Activated T-helper 2 cell treated with anti-CD3 and anti-CD28 coated beads, Interferon-gamma antibody, Interleukin-2, Interleukin-4, amounts not matched to agents 10 μg/mL and 5 μg/mL and 100 μg/mL, durations not matched to agents 14 hours and 24 hours and 36 hours (primary cell): ENCODE data around the gene KCNG1. TPM values are rescaled to one million over a fixed set of nuclear protein-coding genes. Genes with fewer than 3 reads are reported as not detected.

Experiments used
- DNase-seq: peaks from one replicate; pipeline ENCODE4 v3.0.0; 2021; ENCODE audit warnings: low spot score
- H3K27ac Mint-ChIP-seq: one replicate; pipeline ENCODE4 v1.8.0; 2021; ENCODE audit warnings: mixed read lengths
- H3K27me3 Mint-ChIP-seq: one replicate; pipeline ENCODE4 v1.8.0; 2021; ENCODE audit warnings: low read depth, mixed read lengths
- H3K36me3 Mint-ChIP-seq: one replicate; pipeline ENCODE4 v1.8.0; 2021; ENCODE audit warnings: low read depth, mixed read lengths
- H3K4me1 Mint-ChIP-seq: one replicate; pipeline ENCODE4 v1.8.0; 2021; ENCODE audit warnings: low read depth, mixed read lengths
- H3K4me3 Mint-ChIP-seq: one replicate; pipeline ENCODE4 v1.8.0; 2021; ENCODE audit warnings: low read depth, mild to moderate bottlenecking, moderate library complexity, mixed read lengths
- H3K9me3 Mint-ChIP-seq: one replicate; pipeline ENCODE4 v1.8.0; 2021; ENCODE audit warnings: mixed read lengths
- intact Hi-C: fragments of 100-400 bp; cut with micrococcal nuclease; formaldehyde crosslinking; loops from one replicate; pipeline ENCODE4 v1.15.1; 2023
- total RNA-seq: library from RNA; stranded (reverse); gene quantifications from 2 replicates; pipeline ENCODE4 v1.2.3, GENCODE V29; 2022

KCNG1 gene
- total RNA-seq, 1 donor from 2014 or later, result 2.2 TPM

GRCh38 chr20:51019656-51020592 lies 3.0 kb downstream of the KCNG1 start:
- Mint-ChIP-seq H3K9me3 (no peaks in the 10 kb centered on the region), H3K36me3 (no peaks in the 10 kb centered on the region), H3K27ac (no peak overlapping the region), H3K4me3 (no peak overlapping the region), H3K27me3 (peaks cover 53% of the 10 kb centered on the region), H3K4me1 (peaks cover 13% of the 10 kb centered on the region)
- no peak for DNase-seq
- intact Hi-C loops, result loop anchor here (5.0 kb wide), 1 partner anchor 42 kb away; no protein-coding TSS in a partner anchor

- intact Hi-C loops, result no loop called here
- H3K36me3 Mint-ChIP-seq, result no peaks in the 10 kb centered on the region
- no peaks in the 10 kb centered on the region for H3K9me3 Mint-ChIP-seq
- H3K4me1 Mint-ChIP-seq, result peaks cover 8% of the 10 kb centered on the region
- no peak for DNase-seq
- H3K27ac Mint-ChIP-seq, result no peak overlapping the region
- no peak overlapping the region for H3K4me3 Mint-ChIP-seq
- H3K27me3 Mint-ChIP-seq, result peaks cover 39% of the 10 kb centered on the region
Measured at GRCh38 chr20:51017251-51017650, 5.7 kb downstream of the KCNG1 start.

DNA sequence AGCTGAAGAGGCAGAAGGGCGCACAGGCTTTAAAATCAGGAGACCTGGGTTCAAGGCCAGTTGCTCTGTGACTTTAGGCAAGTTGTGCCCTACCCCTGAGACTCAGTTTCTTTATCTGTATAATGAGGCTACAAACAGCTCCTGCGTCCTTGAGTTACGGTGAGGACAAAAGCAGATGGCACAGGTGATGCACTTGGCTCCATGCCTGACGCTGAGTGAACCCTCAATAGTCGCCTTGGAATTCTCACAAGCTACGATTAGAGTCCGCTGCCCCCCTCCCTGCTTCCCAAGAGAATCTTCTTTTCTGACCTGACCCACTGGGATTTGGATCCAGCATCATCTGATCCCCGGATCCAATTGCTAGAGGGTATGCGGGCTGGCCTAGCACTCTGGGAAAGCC lies 6.4 kb downstream of the KCNG1 start:
- Mint-ChIP-seq H3K27me3 (peaks cover 31% of the 10 kb centered on the region), H3K27ac (no peak overlapping the region), H3K9me3 (no peaks in the 10 kb centered on the region), H3K4me1 (peaks cover 2% of the 10 kb centered on the region), H3K4me3 (no peak overlapping the region), H3K36me3 (no peaks in the 10 kb centered on the region)
- intact Hi-C loops, result no loop called here
- no peak for DNase-seq

DNA sequence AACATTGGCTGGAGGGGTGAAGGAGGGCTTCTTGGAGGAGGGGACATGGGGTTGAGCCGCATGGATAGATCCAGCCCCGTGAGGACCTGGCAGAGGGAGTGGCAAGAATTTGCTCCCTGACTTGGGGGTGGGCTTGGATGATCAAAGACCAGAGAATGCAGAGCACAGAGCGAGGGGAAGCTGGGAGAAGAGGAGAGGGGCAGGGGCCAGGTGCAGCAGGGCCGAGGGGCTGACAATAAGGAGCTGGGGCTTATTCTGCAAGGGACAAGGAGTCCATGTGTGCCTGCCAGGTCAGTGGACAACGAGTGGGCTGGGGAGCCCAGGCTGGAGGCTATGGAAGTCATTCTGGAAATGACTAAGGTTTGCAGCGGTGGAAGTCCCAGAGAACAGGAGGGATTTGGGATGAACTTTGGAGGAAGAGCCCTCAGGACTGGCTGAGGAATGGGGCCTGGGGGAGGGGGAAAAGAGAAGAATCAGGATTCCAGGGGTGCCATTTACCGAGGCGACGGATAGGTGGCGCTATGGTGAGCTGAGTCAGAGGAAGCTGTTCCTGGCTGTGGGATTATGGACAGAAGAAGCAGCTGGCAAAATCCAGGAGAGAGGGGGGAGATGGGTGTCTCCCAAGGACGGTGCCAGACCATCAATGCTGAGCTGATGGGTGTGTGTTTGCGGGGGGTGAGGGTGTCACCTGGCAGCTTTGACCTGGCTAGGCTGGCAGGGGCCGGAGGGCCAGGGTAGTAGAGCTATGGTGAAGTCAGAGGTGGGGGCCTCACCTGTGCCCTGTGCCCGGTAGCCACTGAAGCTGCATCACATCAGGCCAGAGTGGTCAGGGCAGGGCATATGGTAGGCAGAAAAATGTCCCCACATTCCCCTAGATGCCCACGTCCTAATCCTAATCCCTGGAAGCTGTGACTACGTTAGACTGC lies 7.8 kb downstream of the KCNG1 start:
- no peaks in the 10 kb centered on the region for H3K36me3 Mint-ChIP-seq
- H3K27me3 Mint-ChIP-seq, result peaks cover 19% of the 10 kb centered on the region
- H3K4me1 Mint-ChIP-seq, result no peaks in the 10 kb centered on the region

DNA sequence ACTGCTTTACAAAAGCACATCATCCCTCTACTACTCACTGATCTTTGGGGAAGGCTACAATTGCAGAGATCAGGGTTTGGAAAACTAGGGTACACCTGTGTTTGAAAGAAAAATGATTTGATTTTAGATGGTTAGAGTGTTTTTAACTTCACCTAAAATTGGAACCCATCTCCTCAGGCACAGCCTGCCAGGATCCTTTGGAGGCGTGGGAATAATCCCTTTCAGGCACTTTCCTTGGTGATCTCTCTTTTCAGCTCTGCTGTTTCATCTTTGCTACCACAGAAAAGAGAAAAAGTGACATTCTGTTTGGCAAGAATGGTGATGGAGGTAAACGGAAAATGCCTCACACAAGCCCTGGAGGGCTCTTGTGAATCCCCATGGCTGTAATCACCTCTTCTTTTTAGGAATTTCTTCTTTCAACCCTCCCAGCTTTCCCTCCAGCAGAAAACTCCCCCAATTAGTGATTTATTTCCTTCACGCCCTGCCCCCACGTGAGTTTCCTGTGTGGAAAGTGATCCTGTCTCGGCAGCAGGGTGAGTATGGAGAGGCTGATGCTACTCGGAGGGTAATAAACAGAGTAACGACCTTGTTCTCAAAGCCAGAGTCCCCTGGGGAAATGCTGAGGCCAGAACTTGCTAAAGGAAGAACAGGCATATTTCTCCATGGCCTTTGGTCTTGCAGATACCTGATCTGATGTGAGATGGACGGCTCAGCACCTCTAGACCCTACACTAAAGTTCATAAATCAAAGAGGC lies 9.2 kb downstream of the KCNG1 start:
- Mint-ChIP-seq H3K4me1 (no peaks in the 10 kb centered on the region), H3K4me3 (no peak overlapping the region), H3K27me3 (peaks cover 12% of the 10 kb centered on the region), H3K27ac (no peak overlapping the region), H3K36me3 (no peaks in the 10 kb centered on the region), H3K9me3 (no peaks in the 10 kb centered on the region)
- DNase-seq, result no peak
- intact Hi-C loops, result no loop called here

More for the DNA sequence above, 7.8 kb downstream of the KCNG1 start:
- Mint-ChIP-seq H3K9me3 (no peaks in the 10 kb centered on the region), H3K4me3 (no peak overlapping the region), H3K27ac (no peak overlapping the region)
- DNase-seq, result no peak
- intact Hi-C loops, result no loop called here

DNA sequence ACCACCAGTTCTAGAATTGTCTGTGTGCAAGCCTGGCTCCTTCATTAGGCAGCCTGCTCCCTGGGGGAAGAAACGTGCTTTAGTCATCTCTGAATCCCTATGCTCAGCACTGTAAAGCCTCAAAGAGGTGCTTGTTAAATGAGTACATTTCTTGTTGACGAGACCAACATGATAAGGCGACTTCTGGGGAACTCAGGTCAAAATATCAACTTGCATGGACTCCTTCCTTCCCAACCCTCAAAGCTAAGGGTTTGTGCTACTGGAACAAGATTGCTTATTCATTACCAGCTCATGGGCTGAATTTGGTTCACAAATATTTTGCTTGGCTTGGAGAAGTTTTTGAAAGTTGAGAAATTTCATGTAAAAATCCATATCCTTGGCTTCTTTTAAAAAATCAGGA lies 10.6 kb downstream of the KCNG1 start:
- no peaks in the 10 kb centered on the region for H3K9me3 Mint-ChIP-seq
- peaks cover 6% of the 10 kb centered on the region for H3K27me3 Mint-ChIP-seq
- no peaks in the 10 kb centered on the region for H3K36me3 Mint-ChIP-seq
- intact Hi-C loops, result no loop called here
- no peaks in the 10 kb centered on the region for H3K4me1 Mint-ChIP-seq
- H3K4me3 Mint-ChIP-seq, result no peak overlapping the region
- DNase-seq, result no peak
- no peak overlapping the region for H3K27ac Mint-ChIP-seq

DNA sequence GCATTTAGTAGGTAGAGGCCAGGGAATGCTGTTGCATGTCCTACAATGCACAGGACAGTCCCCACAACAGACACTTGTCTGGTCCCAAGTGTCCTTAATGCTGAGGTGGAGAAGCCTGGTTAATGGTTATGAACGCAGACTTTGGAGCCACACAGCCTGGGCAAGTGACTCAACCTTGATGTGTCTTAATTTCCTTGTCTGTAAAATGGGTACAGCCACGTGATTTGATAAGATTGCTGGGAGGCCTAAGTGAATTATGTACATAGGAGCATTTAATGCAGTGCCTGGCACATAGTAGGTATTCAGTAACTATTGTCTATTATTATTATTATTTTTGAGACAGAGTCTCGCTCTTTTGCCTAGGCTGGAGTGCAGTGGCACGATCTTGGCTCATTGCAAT lies 11.4 kb downstream of the KCNG1 start:
- no peaks in the 10 kb centered on the region for H3K4me1 Mint-ChIP-seq
- intact Hi-C loops, result no loop called here
- DNase-seq, result no peak

DNA sequence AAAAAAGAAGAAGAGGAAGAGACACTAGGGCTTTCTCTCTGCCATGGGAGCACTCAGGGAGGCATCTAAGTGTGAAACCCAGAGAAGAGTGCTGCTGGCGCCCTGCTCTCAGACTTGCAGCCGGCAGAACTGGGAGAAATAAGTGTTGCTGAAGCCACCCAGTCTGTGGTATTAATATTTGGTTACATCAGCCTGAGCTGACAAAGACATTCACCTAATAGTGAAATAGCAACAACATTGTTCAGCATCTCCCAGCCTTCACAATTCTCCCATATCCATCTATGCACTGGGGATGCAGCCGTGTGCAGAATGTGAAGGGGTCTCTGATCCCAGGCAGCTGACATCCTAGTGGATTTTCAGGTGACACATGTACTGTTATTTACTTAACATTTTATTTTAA lies 12.0 kb downstream of the KCNG1 start:
- Mint-ChIP-seq H3K36me3 (no peaks in the 10 kb centered on the region), H3K4me1 (no peaks in the 10 kb centered on the region), H3K4me3 (no peak overlapping the region), H3K9me3 (no peaks in the 10 kb centered on the region), H3K27ac (no peak overlapping the region), H3K27me3 (peaks cover 3% of the 10 kb centered on the region)
- DNase-seq, result no peak
- intact Hi-C loops, result no loop called here

More for the DNA sequence above, 11.4 kb downstream of the KCNG1 start:
- no peak overlapping the region for H3K4me3 Mint-ChIP-seq
- H3K36me3 Mint-ChIP-seq, result no peaks in the 10 kb centered on the region
- H3K9me3 Mint-ChIP-seq, result no peaks in the 10 kb centered on the region
- H3K27me3 Mint-ChIP-seq, result peaks cover 3% of the 10 kb centered on the region
- H3K27ac Mint-ChIP-seq, result no peak overlapping the region

DNA sequence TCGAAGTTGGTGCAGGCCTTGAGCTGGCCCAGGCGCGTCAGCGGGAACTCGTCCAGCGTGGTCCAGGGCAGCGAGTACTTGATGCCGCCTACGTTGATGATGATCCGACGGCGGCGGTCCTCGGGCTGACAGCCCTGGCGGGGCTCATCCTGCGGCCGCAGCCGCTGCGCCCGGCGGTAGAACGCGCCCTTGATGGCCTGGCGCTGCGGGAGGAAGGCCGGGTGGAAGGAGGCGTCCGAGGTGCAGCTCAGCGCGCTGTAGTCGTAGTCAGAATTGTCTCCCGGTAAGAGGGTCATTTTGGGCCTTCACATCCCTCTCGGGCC lies 12.9 kb downstream of the KCNG1 start:
- H3K9me3 Mint-ChIP-seq, result no peaks in the 10 kb centered on the region
- no peak for DNase-seq
- H3K27me3 Mint-ChIP-seq, result peaks cover 3% of the 10 kb centered on the region
- no peaks in the 10 kb centered on the region for H3K36me3 Mint-ChIP-seq
- intact Hi-C loops, result no loop called here
- no peaks in the 10 kb centered on the region for H3K4me1 Mint-ChIP-seq
- H3K4me3 Mint-ChIP-seq, result no peak overlapping the region
- no peak overlapping the region for H3K27ac Mint-ChIP-seq

DNA sequence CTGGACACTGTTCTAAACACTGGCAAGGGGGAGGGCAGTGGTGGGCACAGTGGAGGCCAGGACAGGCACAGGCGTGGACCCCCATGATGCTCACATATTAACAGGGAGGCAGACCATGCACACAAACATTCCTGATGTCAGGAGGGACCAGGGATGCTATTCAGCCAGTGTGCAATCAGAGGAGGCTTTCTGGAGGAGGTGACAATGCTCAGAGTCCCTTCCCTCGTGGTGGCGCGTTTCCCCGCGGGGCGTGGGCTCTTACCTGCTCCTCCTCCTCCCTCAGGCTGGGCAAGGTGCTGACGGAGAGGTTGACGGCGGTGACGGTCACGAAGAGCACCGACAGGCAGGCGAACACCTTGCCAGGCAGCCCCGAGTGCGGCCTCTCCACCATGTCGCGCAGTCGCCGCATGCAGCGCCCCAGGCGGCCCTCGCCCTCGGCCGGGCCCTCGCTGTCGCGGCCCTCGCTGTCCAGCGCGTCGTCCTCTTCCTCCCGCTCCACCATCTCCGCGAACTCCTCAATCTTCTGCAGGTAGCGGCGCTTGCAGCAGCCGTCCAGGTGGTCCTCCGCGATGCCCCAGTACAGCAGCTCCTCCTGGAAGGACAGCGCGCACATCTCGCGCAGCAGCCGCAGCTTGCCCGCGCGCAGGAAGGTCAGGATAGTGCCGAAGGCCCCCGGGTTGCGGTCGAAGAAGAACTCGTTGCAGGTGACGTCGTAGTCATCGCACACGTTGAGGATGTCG lies 13.4 kb downstream of the KCNG1 start:
- no peaks in the 10 kb centered on the region for H3K9me3 Mint-ChIP-seq
- H3K27ac Mint-ChIP-seq, result no peak overlapping the region
- no peak for DNase-seq
- H3K27me3 Mint-ChIP-seq, result peaks cover 3% of the 10 kb centered on the region
- no peaks in the 10 kb centered on the region for H3K4me1 Mint-ChIP-seq
- no peak overlapping the region for H3K4me3 Mint-ChIP-seq
- intact Hi-C loops, result no loop called here
- no peaks in the 10 kb centered on the region for H3K36me3 Mint-ChIP-seq

- intact Hi-C loops, result no loop called here
- Mint-ChIP-seq H3K4me1 (no peaks in the 10 kb centered on the region), H3K27ac (no peak overlapping the region), H3K36me3 (no peaks in the 10 kb centered on the region), H3K4me3 (no peak overlapping the region), H3K9me3 (no peaks in the 10 kb centered on the region), H3K27me3 (no peaks in the 10 kb centered on the region)
- DNase-seq, result no peak
Measured at GRCh38 chr20:51008718-51009117, 14.2 kb downstream of the KCNG1 start.

DNA sequence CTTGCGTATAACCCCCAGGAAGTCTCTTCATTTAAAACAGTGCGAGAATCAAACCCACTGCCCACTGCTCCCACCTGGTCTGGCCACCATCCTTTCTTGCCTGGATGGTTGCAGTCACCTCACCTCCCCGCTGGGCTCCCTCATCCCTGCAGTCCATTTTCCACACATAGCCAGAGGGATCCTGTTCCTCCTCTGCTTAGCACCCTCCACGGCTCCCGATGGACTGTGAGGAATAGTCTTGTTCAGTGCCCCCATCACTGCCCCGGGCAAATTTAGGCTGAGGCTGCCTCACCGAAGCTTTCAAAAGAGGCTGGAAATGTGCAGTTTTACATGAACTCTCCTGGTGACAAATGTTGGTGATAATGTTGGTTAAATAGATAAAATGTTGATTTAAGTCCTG lies 17.7 kb downstream of the KCNG1 start:
- H3K9me3 Mint-ChIP-seq, result no peaks in the 10 kb centered on the region
- H3K4me3 Mint-ChIP-seq, result no peak overlapping the region
- H3K4me1 Mint-ChIP-seq, result no peaks in the 10 kb centered on the region
- no peak for DNase-seq
- peaks cover 8% of the 10 kb centered on the region for H3K27me3 Mint-ChIP-seq
- H3K36me3 Mint-ChIP-seq, result no peaks in the 10 kb centered on the region
- H3K27ac Mint-ChIP-seq, result no peak overlapping the region
- intact Hi-C loops, result no loop called here
